Measurements from ENCODE around the gene ANKS1A. TPM values are rescaled to one million over a fixed set of nuclear protein-coding genes. Genes with fewer than 3 reads are reported as not detected.

The ANKS1A gene
- total and polyA plus RNA-seq, 12 donors, result 7.1 to 36.3 (median 29.9) TPM

GRCh38 chr6:35047265-35048011 lies 158.4 kb downstream of the ANKS1A start:
- TF ChIP-seq CTCF (IDR thresholded peaks at IDR 0.05), result no peak
- Histone ChIP-seq H3K27ac (peak overlapping the region; percentile 50 to 93 (median 82)), H3K4me3 (no peak overlapping the region), H3K36me3 (peaks cover 0 to 20% (median 0%) of the 10 kb centered on the region in 9 donors), H3K9me3 (no peaks in the 10 kb centered on the region), H3K4me1 (peaks cover 43 to 100% (median 96%) of the 10 kb centered on the region in 9 donors), H3K27me3 (no peaks in the 10 kb centered on the region)
- intact Hi-C loops (cut with DNase I), result loop anchor here in 2 of 10 donors (2.0 to 5.0 kb wide), 2 partner anchors 15 to 35 kb away; no protein-coding TSS in a partner anchor
- 30 to 45% methylated on average over 7 of the region's 7 CpGs for WGBS, 2 donors
- ATAC-seq (peak in 7 of 8 donors; percentile 29 to 62 (median 36)), DNase-seq (no peak)

- H3K4me3 ChIP-seq, result no peak overlapping the region
- WGBS, 2 donors, result 68 to 71% methylated on average over 12 of the region's 12 CpGs
- no peaks in the 10 kb centered on the region for H3K27me3 ChIP-seq
- H3K9me3 ChIP-seq, result no peaks in the 10 kb centered on the region
- H3K27ac ChIP-seq, result peak overlapping the region; percentile 50 to 93 (median 82)
- peaks cover 0 to 17% (median 0%) of the 10 kb centered on the region in 9 donors for H3K36me3 ChIP-seq
- peaks cover 47 to 100% (median 96%) of the 10 kb centered on the region in 9 donors for H3K4me1 ChIP-seq
- no peak for DNase-seq
- ATAC-seq, result no peak
- intact Hi-C loops (cut with DNase I), result loop anchor here in 1 of 10 donors (5.0 kb wide), 1 partner anchor 36 kb away; no protein-coding TSS in a partner anchor
- TF ChIP-seq CTCF (IDR thresholded peaks at IDR 0.05), result no peak
Observed at GRCh38 chr6:35048031-35048613, 159.1 kb downstream of the ANKS1A start.

- Histone ChIP-seq H3K36me3 (peaks cover 0 to 22% (median 0%) of the 10 kb centered on the region in 9 donors), H3K27me3 (no peaks in the 10 kb centered on the region), H3K9me3 (no peaks in the 10 kb centered on the region), H3K4me3 (peak overlapping the region in 2 of 10 donors; percentile 6 to 33), H3K4me1 (peaks cover 50 to 100% (median 94%) of the 10 kb centered on the region in 9 donors), H3K27ac (peak overlapping the region; percentile 50 to 93 (median 82))
- DNase-seq, result peak in 1 of 2 donors; percentile 55
- peak in 5 of 9 donors; percentile 24 to 48 (median 33) for TF ChIP-seq CTCF (IDR thresholded peaks at IDR 0.05)
- intact Hi-C loops (cut with DNase I), result loop anchor here in 1 of 10 donors (5.0 kb wide), 1 partner anchor 36 kb away; no protein-coding TSS in a partner anchor
- 56 to 60% methylated on average over 11 of the region's 11 CpGs for WGBS, 2 donors
- ATAC-seq, result peak in 7 of 8 donors; percentile 16 to 54 (median 36)
Observed at GRCh38 chr6:35048631-35049083, 159.6 kb downstream of the ANKS1A start.

GRCh38 chr6:35049156-35049735 lies 160.2 kb downstream of the ANKS1A start:
- H3K36me3 ChIP-seq, result peaks cover 0 to 28% (median 5%) of the 10 kb centered on the region in 9 donors
- peaks cover 50 to 100% (median 88%) of the 10 kb centered on the region in 9 donors for H3K4me1 ChIP-seq
- DNase-seq (no peak), ATAC-seq (no peak)
- intact Hi-C loops (cut with DNase I), result loop anchor here in 1 of 10 donors (5.0 kb wide), 1 partner anchor 37 kb away; no protein-coding TSS in a partner anchor
- WGBS, 2 donors, result 80 to 85% methylated on average over 10 of the region's 10 CpGs
- peak overlapping the region; percentile 50 to 93 (median 82) for H3K27ac ChIP-seq
- H3K4me3 ChIP-seq, result peak overlapping the region in 2 of 10 donors; percentile 6 to 33
- H3K27me3 ChIP-seq, result no peaks in the 10 kb centered on the region
- no peaks in the 10 kb centered on the region for H3K9me3 ChIP-seq
- no peak for TF ChIP-seq CTCF (IDR thresholded peaks at IDR 0.05)
